Neural progenitor cell (in vitro differentiated cells): Measurements from ENCODE around the gene GLYATL3. TPM values are rescaled to one million over a fixed set of nuclear protein-coding genes. Genes with fewer than 3 reads are reported as not detected.
A peak's percentile ranks its signal among the peaks of the same experiment; 100 is the strongest.

Source experiments
- DNase-seq: peaks from one replicate; pipeline ENCODE4 v3.0.0-alpha.2; 2016; ENCODE audit warnings: low spot score
- H2AFZ ChIP-seq: fragments of 200-600 bp; sonication (generic); replicated peaks from 2 replicates; pipeline ENCODE4 v1.6.1; 2016; ENCODE audit warnings: antibody characterized with exemption
- H3F3A ChIP-seq: fragments of 200-600 bp; sonication (generic); 2 replicates; pipeline ENCODE4 v1.6.1; 2016; ENCODE audit warnings: antibody characterized with exemption, low read depth
- H3K27ac ChIP-seq: fragments of 200-600 bp; sonication (generic); 2 replicates; pipeline ENCODE4 v1.5.1; 2016; ENCODE audit warnings: mild to moderate bottlenecking
- H3K27me3 ChIP-seq: fragments of 200-600 bp; sonication (generic); 2 replicates; pipeline ENCODE4 v1.6.1; 2016; ENCODE audit warnings: mild to moderate bottlenecking, moderate library complexity
- H3K36me3 ChIP-seq: fragments of 200-600 bp; sonication (generic); 2 replicates; pipeline ENCODE4 v1.5.1; 2016
- H3K4me1 ChIP-seq: fragments of 200-600 bp; sonication (generic); 2 replicates; pipeline ENCODE4 v1.6.1; 2016; ENCODE audit warnings: mixed run types
- H3K4me2 ChIP-seq: fragments of 200-600 bp; sonication (generic); 2 replicates; pipeline ENCODE4 v1.6.1; 2016
- H3K4me3 ChIP-seq: fragments of 200-600 bp; sonication (generic); 2 replicates; pipeline ENCODE4 v1.5.1; 2016
- H3K79me2 ChIP-seq: fragments of 200-600 bp; sonication (generic); 2 replicates; pipeline ENCODE4 v1.6.1; 2016; ENCODE audit warnings: low read depth
- H3K9ac ChIP-seq: fragments of 200-600 bp; sonication (generic); 2 replicates; pipeline ENCODE4 v1.6.1; 2016
- H3K9me3 ChIP-seq: fragments of 200-600 bp; sonication (generic); 2 replicates; pipeline ENCODE4 v1.5.1; 2016; ENCODE audit warnings: low read depth
- H4K20me1 ChIP-seq: fragments of 200-600 bp; sonication (generic); 2 replicates; pipeline ENCODE4 v1.6.1; 2016; ENCODE audit warnings: low read depth
- H3K27ac Mint-ChIP-seq: 3 replicates; pipeline ENCODE4 v1.8.0; 2021; ENCODE audit warnings: mixed read lengths
- H3K27me3 Mint-ChIP-seq: 2 replicates; pipeline ENCODE4 v1.8.0; 2022; ENCODE audit warnings: low read depth, mild to moderate bottlenecking, inconsistent platforms, moderate library complexity, mixed read lengths; ENCODE audit not compliant: insufficient read depth
- H3K36me3 Mint-ChIP-seq: 3 replicates; pipeline ENCODE4 v1.8.0; 2021; ENCODE audit warnings: mixed read lengths
- H3K4me1 Mint-ChIP-seq: 3 replicates; pipeline ENCODE4 v1.8.0; 2021; ENCODE audit warnings: mixed read lengths
- H3K4me3 Mint-ChIP-seq: 3 replicates; pipeline ENCODE4 v1.8.0; 2021; ENCODE audit warnings: mild to moderate bottlenecking, moderate library complexity, mixed read lengths
- H3K9me3 Mint-ChIP-seq: 3 replicates; pipeline ENCODE4 v1.8.0; 2020; ENCODE audit warnings: mixed read lengths
- CTCF ChIP-seq: fragments of 200-600 bp; sonication (generic); IDR thresholded peaks from 2 replicates; pipeline ENCODE4 v1.5.1; 2017; ENCODE audit warnings: antibody characterized with exemption, mild to moderate bottlenecking
- EZH2 ChIP-seq: fragments of 200-600 bp; sonication (generic); IDR thresholded peaks from 2 replicates; pipeline ENCODE4 v1.6.1; 2017; ENCODE audit warnings: antibody characterized with exemption, mild to moderate bottlenecking, moderate library complexity
- EZH2phosphoT487 ChIP-seq: fragments of 200-600 bp; sonication (generic); IDR thresholded peaks from 2 replicates; pipeline ENCODE4 v1.6.1; 2017; ENCODE audit warnings: antibody characterized with exemption
- total RNA-seq: library from RNA; depleted of rRNA; stranded (reverse); fragments of >200 nt; gene quantifications from 2 replicates; pipeline ENCODE4 v1.2.3, GENCODE V29; 2015; ENCODE audit warnings: low replicate concordance

The GLYATL3 gene
- total RNA-seq, 1 donor from 2014 or later, result not detected

- Histone ChIP-seq H3K27me3 (no peaks in the 10 kb centered on the region), H3K4me2 (peak overlapping the region; percentile 5), H3K4me1 (peaks cover 35% of the 10 kb centered on the region), H2AFZ (no peak overlapping the region), H3K79me2 (peaks cover 5% of the 10 kb centered on the region), H3K27ac (no peak overlapping the region), H3K9me3 (no peaks in the 10 kb centered on the region), H3K4me3 (no peak overlapping the region), H4K20me1 (no peaks in the 10 kb centered on the region), H3F3A (peaks cover 27% of the 10 kb centered on the region), H3K36me3 (no peaks in the 10 kb centered on the region), H3K9ac (no peak overlapping the region)
- Mint-ChIP-seq H3K4me1 (peaks cover 18% of the 10 kb centered on the region), H3K4me3 (no peak overlapping the region), H3K27ac (no peak overlapping the region), H3K9me3 (no peaks in the 10 kb centered on the region), H3K36me3 (no peaks in the 10 kb centered on the region), H3K27me3 (peaks cover 7% of the 10 kb centered on the region)
- TF ChIP-seq EZH2phosphoT487 (no peak), EZH2 (no peak), CTCF (no peak)
- DNase-seq, result peak; percentile 21
Observed at GRCh38 chr6:49546331-49546730, 46.6 kb downstream of the GLYATL3 start.

DNA sequence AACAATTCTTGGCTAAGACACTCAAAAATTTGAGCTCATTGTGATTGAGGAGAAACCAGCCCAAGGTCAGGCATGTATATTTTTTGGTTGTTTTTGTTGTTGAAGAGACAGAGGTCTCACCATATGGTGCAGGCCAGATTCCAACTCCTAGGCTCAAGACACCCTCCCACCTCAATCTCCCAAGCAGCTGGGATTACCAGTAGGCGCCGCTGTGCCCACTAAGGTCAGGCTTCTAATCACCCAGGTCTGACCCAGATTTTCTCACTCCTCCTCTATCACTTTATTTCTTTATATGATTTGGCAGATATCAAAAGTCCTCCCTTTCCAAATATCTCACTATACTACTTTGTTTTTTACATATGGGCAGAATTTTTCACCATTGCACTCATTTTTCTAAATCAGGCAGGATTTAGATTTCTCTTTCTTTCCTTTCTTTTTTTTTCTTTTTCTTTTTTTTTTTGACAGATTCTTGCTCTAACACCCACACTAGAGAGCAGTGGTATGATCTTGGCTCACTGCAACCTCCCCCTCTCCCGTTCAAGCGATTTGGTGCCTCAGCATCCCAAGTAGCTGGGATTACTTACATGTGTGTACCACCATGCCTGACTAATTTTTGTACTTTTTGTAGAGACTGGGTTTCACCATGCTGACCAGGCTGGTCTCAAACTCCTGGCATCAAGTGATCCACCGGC lies 49.0 kb downstream of the GLYATL3 start:
- H3K36me3 Mint-ChIP-seq, result no peaks in the 10 kb centered on the region
- no peaks in the 10 kb centered on the region for H3K36me3 ChIP-seq
- H3K79me2 ChIP-seq, result peaks cover 27% of the 10 kb centered on the region
- H3K9me3 Mint-ChIP-seq, result no peaks in the 10 kb centered on the region
- H2AFZ ChIP-seq, result no peak overlapping the region
- no peak overlapping the region for H3K9ac ChIP-seq
- no peaks in the 10 kb centered on the region for H3K27me3 ChIP-seq
- peaks cover 9% of the 10 kb centered on the region for H3K27me3 Mint-ChIP-seq
- peaks cover 1% of the 10 kb centered on the region for H4K20me1 ChIP-seq
- H3K4me1 ChIP-seq, result peaks cover 45% of the 10 kb centered on the region
- H3K27ac Mint-ChIP-seq, result no peak overlapping the region
- H3K4me3 Mint-ChIP-seq, result no peak overlapping the region
- H3K9me3 ChIP-seq, result no peaks in the 10 kb centered on the region
- no peak overlapping the region for H3K4me3 ChIP-seq
- peaks cover 31% of the 10 kb centered on the region for H3K4me1 Mint-ChIP-seq
- H3F3A ChIP-seq, result peaks cover 41% of the 10 kb centered on the region
- H3K27ac ChIP-seq, result peak overlapping the region; percentile 99
- peak overlapping the region; percentile 95 for H3K4me2 ChIP-seq
- peak; percentile 34 for DNase-seq
- TF ChIP-seq EZH2phosphoT487, result no peak
- TF ChIP-seq CTCF, result peak; percentile 39

- peaks cover 10% of the 10 kb centered on the region for H4K20me1 ChIP-seq
- H3K27ac ChIP-seq, result peak overlapping the region; percentile 99
- no peak overlapping the region for H2AFZ ChIP-seq
- peak; percentile 25 for DNase-seq
- Mint-ChIP-seq H3K27me3 (peaks cover 9% of the 10 kb centered on the region), H3K27ac (no peak overlapping the region), H3K4me3 (peak overlapping the region; percentile 87), H3K9me3 (no peaks in the 10 kb centered on the region), H3K4me1 (peaks cover 35% of the 10 kb centered on the region), H3K36me3 (no peaks in the 10 kb centered on the region)
- H3K4me1 ChIP-seq, result peaks cover 54% of the 10 kb centered on the region
- peak overlapping the region; percentile 69 for H3K9ac ChIP-seq
- peaks cover 39% of the 10 kb centered on the region for H3K79me2 ChIP-seq
- H3K36me3 ChIP-seq, result peaks cover 4% of the 10 kb centered on the region
- no peaks in the 10 kb centered on the region for H3K27me3 ChIP-seq
- peak overlapping the region; percentile 75 for H3K4me3 ChIP-seq
- H3F3A ChIP-seq, result peaks cover 45% of the 10 kb centered on the region
- TF ChIP-seq EZH2phosphoT487 (peak; percentile 25), EZH2 (no peak)
- H3K4me2 ChIP-seq, result peak overlapping the region; percentile 95
- no peaks in the 10 kb centered on the region for H3K9me3 ChIP-seq
Observed at GRCh38 chr6:49549691-49550491, 50.2 kb downstream of the GLYATL3 start.
